NB4 (cell line): ENCODE results near the gene AP4S1.

Experiments
- CTCF ChIP-seq: IDR thresholded peaks from one replicate; pipeline ENCODE4 v1.5.1; 2012; ENCODE audit warnings: low read depth, low read length
- POLR2A ChIP-seq: IDR thresholded peaks from 2 replicates; pipeline ENCODE4 v1.6.1; 2011; ENCODE audit warnings: mild to moderate bottlenecking; ENCODE audit not compliant: insufficient read length; ENCODE audit errors: extremely low read depth

- TF ChIP-seq CTCF = no peak
- no peak for TF ChIP-seq POLR2A
Observed at GRCh38 chr14:30977752-30978151, 47.7 kb upstream of the AP4S1 start.
